ENCODE results near the gene ZNF408. TPM values are rescaled to one million over a fixed set of nuclear protein-coding genes. Genes with fewer than 3 reads are reported as not detected.

ZNF408 gene
- total RNA-seq = 6.0 and 8.5 TPM in 2 replicates

GRCh38 chr11:46700241-46701077, at the start of gene ZNF408, which contains the start of gene ARHGAP1:
TSS of gene ZNF408 (plus strand) at chr11:46701031. CDS start at chr11:46701048, 17 bp downstream.
TSS of gene ARHGAP1 (minus strand) at chr11:46700619. CDS start at chr11:46696107, 4,512 bp downstream.

GRCh38 chr11:46719048-46719542, 18.3 kb downstream of the ZNF408 start, which contains the start of gene F2:
TSS of gene F2 (plus strand) at chr11:46719213. CDS start at chr11:46719236, 23 bp downstream.

Other genes starting within 250 kb of the ZNF408 start
- 13.2 and 18.3 TPM in 2 replicates for gene AMBRA1, start 107.0 kb upstream of the ZNF408 start, total RNA-seq
- 5.0 and 6.6 TPM in 2 replicates for gene HARBI1, start 83.8 kb upstream of the ZNF408 start, total RNA-seq
- 75.1 and 75.2 TPM in 2 replicates for gene ATG13, start 83.5 kb upstream of the ZNF408 start, total RNA-seq
- 21.9 and 33.9 TPM in 2 replicates for gene ARHGAP1, start 412 bp upstream of the ZNF408 start, total RNA-seq
- gene F2, start 18.2 kb downstream of the ZNF408 start, total RNA-seq = 0.14 and 0.18 TPM in 2 replicates
- 46.4 and 53.5 TPM in 2 replicates for gene CKAP5, start 145.2 kb downstream of the ZNF408 start, total RNA-seq
- gene LRP4, start 217.5 kb downstream of the ZNF408 start, total RNA-seq = 2.0 and 3.9 TPM in 2 replicates
- gene CSTPP1, start 235.7 kb downstream of the ZNF408 start, total RNA-seq = 11.6 and 13.2 TPM in 2 replicates

Measured in smooth muscle cell of bladder (primary cell).